GM12865 (cell line): ENCODE measurements around the gene CACNA1C.
"Not testable (repeated sequence)": the region's sequence is repeated elsewhere in the genome, so short reads cannot be mapped to it uniquely, and the experiment has no call there.

ENCODE experiments used
- DNase-seq: peaks from one replicate; pipeline ENCODE4 v3.0.0; 2010; ENCODE audit warnings: low read depth
- H3K4me3 ChIP-seq: 2 replicates; pipeline ENCODE4 v1.5.1; 2011; ENCODE audit warnings: mild to moderate bottlenecking, low read depth, low read length, control low read depth
- CTCF ChIP-seq: IDR thresholded peaks from 2 replicates; pipeline ENCODE4 v1.5.1; 2011; ENCODE audit warnings: low read length, control low read depth, low read depth, inconsistent platforms; ENCODE audit not compliant: insufficient read depth; ENCODE audit errors: missing control alignments

The CACNA1C gene

DNA sequence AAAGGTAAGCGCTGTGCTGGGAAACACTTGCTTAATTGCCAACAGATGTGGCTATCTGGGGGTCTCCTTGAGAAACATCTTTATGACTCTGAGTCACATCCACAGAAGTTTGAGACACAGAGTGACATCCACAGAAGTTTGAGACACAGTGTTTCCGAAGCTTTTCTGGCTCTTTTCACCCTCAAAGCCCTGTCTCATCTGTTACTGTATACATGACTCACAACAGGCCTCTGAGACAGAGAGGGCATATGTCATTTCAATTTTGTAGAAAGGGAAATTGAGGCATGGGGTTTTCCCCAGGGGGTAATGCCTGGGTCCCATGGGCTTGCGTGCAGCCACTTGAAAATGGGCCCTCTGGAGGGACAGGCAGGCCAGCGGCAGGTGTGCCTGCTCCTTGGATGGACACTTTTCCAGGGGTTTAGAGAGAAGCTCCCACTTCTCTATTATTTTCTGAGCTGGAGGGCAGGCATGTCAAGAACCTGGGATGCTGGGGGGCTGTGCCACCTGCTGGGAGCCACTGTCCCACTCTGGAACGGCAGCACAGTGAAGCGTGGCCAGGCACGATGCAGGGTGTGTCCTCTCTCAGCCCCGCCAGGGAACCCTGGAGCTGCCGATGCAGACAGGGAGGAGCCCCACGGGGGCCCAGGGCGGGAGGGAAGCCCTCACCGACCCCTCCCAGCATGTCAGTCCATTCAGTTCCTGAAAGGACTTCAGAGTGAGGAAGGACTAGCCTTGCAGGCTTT is 630.7 kb downstream of the CACNA1C start:
- TF ChIP-seq CTCF: no peak
- no peak overlapping the region for H3K4me3 ChIP-seq
- no peak for DNase-seq

DNA sequence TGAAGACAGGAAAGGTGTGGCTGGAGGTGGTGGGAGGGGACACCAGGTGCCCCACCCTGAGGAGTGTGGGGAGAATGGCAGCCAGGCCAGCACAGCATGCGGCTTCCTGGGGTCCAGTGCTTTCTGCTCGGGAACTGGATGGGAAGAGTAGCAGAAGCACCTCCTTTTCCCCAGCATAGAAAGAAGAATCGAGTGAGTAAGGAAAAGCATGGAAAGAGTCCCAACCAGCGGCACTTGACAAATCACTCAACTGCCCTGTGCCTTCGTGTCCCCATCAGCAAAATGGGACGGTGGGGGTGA is 631.2 kb downstream of the CACNA1C start:
- not testable (repeated sequence) for H3K4me3 ChIP-seq, DNase-seq

DNA sequence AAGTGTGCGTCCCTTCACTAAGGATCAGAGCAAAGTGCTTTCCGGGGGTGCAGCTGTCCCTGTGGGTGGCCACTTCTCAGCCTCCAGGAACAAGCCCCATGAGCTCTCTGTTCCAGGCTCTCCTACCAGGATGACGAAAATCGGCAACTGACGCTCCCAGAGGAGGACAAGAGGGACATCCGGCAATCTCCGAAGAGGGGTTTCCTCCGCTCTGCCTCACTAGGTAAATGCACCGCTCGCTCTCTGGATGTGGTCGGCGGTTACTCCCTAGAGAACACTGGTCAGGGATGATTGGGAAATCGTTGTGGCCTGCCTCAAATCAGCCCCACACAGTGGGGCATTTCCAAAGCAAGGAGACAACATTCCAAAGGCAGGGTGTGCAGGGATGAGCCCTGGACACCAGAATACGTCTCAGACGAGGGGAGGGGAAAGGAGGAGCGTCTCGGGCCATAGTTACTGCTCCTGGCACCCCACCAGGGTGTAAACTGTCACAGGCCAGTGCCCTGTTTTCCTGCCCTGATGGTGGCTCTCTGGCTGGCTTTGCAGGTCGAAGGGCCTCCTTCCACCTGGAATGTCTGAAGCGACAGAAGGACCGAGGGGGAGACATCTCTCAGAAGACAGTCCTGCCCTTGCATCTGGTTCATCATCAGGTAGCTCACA is 633.0 kb downstream of the CACNA1C start:
- H3K4me3 ChIP-seq, DNase-seq: not testable (repeated sequence)

DNA sequence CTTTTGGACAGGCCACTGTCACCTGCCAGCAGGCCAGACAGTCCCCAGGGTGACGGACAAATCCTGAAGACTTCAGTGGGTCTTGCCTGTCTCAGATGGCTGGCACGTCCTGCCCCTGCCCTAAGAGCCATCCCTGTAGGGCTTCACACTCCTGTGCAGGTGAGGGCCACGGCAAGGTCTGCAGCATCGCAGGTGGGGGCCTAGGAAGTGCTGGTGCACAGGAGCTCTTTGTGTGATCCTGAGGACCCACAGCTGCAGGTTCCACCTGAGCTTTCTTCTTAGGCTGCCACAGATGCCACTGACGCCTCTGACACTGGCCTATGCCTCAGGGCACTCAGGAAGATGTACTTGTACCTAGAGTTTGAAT is 633.5 kb downstream of the CACNA1C start:
- no peak for TF ChIP-seq CTCF
- no peak for DNase-seq
- H3K4me3 ChIP-seq: no peak overlapping the region

DNA sequence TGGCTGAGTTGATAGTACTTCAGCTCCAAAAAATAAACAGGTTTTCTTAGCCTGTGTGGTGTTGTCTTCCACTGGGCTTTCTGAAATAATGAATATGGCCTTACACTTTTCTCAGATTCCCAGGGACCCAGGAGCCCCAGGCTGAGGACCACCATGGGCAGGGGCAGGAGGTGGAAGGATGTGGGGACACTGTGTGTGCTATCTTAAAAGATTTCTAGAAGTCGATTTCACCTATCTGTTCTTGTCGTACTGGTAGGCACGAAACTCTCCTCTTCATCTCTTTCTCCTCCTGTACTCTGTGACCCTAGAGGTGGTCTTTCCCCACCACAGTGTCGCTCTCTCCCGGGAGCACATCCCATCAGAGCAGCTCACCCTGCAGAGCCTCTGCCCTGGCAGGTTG is 634.3 kb downstream of the CACNA1C start:
- no peak overlapping the region for H3K4me3 ChIP-seq
- TF ChIP-seq CTCF: no peak
- DNase-seq: no peak

- no peak for TF ChIP-seq CTCF
- H3K4me3 ChIP-seq: no peak overlapping the region
- no peak for DNase-seq
Measured at GRCh38 chr12:2687726-2688125, 634.9 kb downstream of the CACNA1C start.

DNA sequence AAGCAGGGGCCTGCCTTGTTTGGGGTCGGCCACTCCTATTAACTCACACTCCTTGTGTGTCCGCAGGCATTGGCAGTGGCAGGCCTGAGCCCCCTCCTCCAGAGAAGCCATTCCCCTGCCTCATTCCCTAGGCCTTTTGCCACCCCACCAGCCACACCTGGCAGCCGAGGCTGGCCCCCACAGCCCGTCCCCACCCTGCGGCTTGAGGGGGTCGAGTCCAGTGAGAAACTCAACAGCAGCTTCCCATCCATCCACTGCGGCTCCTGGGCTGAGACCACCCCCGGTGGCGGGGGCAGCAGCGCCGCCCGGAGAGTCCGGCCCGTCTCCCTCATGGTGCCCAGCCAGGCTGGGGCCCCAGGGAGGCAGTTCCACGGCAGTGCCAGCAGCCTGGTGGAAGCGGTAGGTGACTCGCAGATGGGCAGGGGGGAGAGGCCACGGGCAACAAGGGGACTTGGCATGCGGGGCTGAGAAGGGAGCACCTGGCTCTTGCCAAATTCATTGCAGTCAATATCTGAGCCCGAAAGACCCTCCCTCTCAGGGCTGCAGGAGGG is 635.7 kb downstream of the CACNA1C start:
- TF ChIP-seq CTCF: no peak
- no peak overlapping the region for H3K4me3 ChIP-seq
- DNase-seq: no peak

GRCh38 chr12:2689393-2689792 is 636.6 kb downstream of the CACNA1C start:
- no peak for DNase-seq
- no peak overlapping the region for H3K4me3 ChIP-seq
- TF ChIP-seq CTCF: no peak
